ENCODE data around the gene CYP2C18.

Gene CYP2C18

DNA sequence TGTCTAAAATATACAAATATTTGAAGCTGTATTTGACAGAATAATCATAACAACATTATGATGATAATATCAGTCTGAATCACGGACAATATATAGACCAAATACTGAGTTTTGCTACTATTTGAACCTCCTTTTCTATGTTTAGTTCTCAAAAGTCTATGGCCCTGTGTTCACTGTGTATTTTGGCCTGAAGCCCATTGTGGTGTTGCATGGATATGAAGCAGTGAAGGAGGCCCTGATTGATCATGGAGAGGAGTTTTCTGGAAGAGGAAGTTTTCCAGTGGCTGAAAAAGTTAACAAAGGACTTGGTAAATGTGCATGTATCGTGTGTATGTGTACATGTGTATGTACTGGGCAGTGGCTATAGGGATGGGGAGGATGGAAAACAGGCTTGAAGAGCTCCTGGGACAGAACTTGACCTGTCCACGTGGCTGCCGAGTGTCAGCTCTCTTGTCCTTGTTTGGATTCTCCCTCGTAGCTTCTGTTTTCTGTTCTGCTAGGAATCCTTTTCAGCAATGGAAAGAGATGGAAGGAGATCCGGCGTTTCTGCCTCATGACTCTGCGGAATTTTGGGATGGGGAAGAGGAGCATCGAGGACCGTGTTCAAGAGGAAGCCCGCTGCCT is 4.2 kb downstream of the CYP2C18 start:
- no peak overlapping the region for H2BK12ac ChIP-seq (ENCODE audit: low read length)
- H3K4ac ChIP-seq (ENCODE audit: low read length) = no peak overlapping the region
- H3K36me3 ChIP-seq (replicated peaks in 1 of 2; ENCODE audit: control insufficient read depth in 2 of 2, insufficient read depth in 2 of 2, low read length in 2 of 2) = no peaks in the 10 kb centered on the region
- no peak overlapping the region for H4K91ac ChIP-seq (ENCODE audit: low read depth, low read length, poor library complexity)
- no peaks in the 10 kb centered on the region for H3K79me1 ChIP-seq (ENCODE audit: low read depth, low read length)
- peaks cover 0 to 2% of the 10 kb centered on the region in 2 donors for H3K4me1 ChIP-seq (ENCODE audit: control insufficient read depth in 2 of 2, insufficient read depth in 1 of 2, low read depth in 1 of 2, low read length in 2 of 2)
- WGBS, 2 donors (ENCODE audit: extremely low coverage in 2 of 2, insufficient read length in 2 of 2, insufficient replicate concordance in 1 of 2) = no CpG with 5 or more reads among the region's 11 CpGs
- no peak for DNase-seq (ENCODE audit: low spot score)
- H3K9me3 ChIP-seq (replicated peaks in 1 of 2; ENCODE audit: control insufficient read depth in 2 of 2, insufficient read depth in 1 of 2, low read depth in 1 of 2, low read length in 2 of 2) = no peaks in the 10 kb centered on the region
- H2BK120ac ChIP-seq (ENCODE audit: low read depth, low read length) = no peak overlapping the region
- no peak overlapping the region for H3K4me2 ChIP-seq (ENCODE audit: insufficient read depth, low read length, poor library complexity, severe bottlenecking)
- H3K14ac ChIP-seq (ENCODE audit: low read length) = no peak overlapping the region
- H3K4me3 ChIP-seq (ENCODE audit: low read length in 2 of 2) = no peak overlapping the region
- H2BK5ac ChIP-seq (ENCODE audit: low read length) = no peak overlapping the region
- no peak overlapping the region for H2AFZ ChIP-seq (ENCODE audit: low read length)
- no peak overlapping the region for H2BK15ac ChIP-seq (ENCODE audit: low read length)
- no peak overlapping the region for H4K8ac ChIP-seq (ENCODE audit: low read depth, low read length)
- H3K9ac ChIP-seq (ENCODE audit: low read depth, low read length, poor library complexity) = no peak overlapping the region
- H3K23ac ChIP-seq (ENCODE audit: low read depth, low read length, poor library complexity) = no peak overlapping the region
- H2AK5ac ChIP-seq (ENCODE audit: low read depth, low read length) = no peak overlapping the region
- no peak overlapping the region for H3K18ac ChIP-seq (ENCODE audit: low read length)
- no peaks in the 10 kb centered on the region for H3K27me3 ChIP-seq (ENCODE audit: control insufficient read depth in 3 of 3, insufficient read depth in 3 of 3, low read depth in 1 of 3, low read length in 3 of 3)
- no peak overlapping the region for H3K27ac ChIP-seq (replicated peaks; ENCODE audit: low read length)

DNA sequence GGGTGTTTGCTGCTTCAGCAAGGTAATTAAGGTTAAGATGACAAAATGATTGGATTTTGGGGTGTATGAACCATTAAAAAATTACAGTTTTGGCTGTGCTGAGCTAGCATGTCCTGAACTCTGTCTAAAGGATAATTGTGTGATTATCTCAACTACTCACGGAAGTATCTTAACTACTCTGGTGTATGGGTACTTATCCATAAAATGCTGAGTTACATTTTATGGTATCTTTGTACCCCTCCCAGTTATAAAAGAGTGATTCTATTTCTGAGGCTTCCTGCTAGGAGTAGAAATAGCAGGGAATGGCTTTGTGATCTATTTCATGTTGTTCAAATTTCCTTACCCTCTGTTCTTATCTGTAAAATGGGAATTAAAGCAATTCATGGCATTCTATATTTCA is 22.6 kb downstream of the CYP2C18 start:
- Histone ChIP-seq H3K14ac (ENCODE audit: low read length) (no peak overlapping the region), H3K27me3 (ENCODE audit: control insufficient read depth in 3 of 3, insufficient read depth in 3 of 3, low read depth in 1 of 3, low read length in 3 of 3) (no peaks in the 10 kb centered on the region), H3K18ac (ENCODE audit: low read length) (no peak overlapping the region), H3K4ac (ENCODE audit: low read length) (no peak overlapping the region), H2BK12ac (ENCODE audit: low read length) (no peak overlapping the region), H3K4me3 (ENCODE audit: low read length in 2 of 2) (no peak overlapping the region), H4K91ac (ENCODE audit: low read depth, low read length, poor library complexity) (no peak overlapping the region), H3K4me2 (ENCODE audit: insufficient read depth, low read length, poor library complexity, severe bottlenecking) (no peak overlapping the region), H3K36me3 (replicated peaks in 1 of 2; ENCODE audit: control insufficient read depth in 2 of 2, insufficient read depth in 2 of 2, low read length in 2 of 2) (no peaks in the 10 kb centered on the region), H3K79me1 (ENCODE audit: low read depth, low read length) (no peaks in the 10 kb centered on the region), H2BK120ac (ENCODE audit: low read depth, low read length) (no peak overlapping the region), H2AK5ac (ENCODE audit: low read depth, low read length) (no peak overlapping the region), H3K9me3 (replicated peaks in 1 of 2; ENCODE audit: control insufficient read depth in 2 of 2, insufficient read depth in 1 of 2, low read depth in 1 of 2, low read length in 2 of 2) (no peaks in the 10 kb centered on the region), H2AFZ (ENCODE audit: low read length) (no peak overlapping the region), H2BK15ac (ENCODE audit: low read length) (no peak overlapping the region), H3K27ac (replicated peaks; ENCODE audit: low read length) (no peak overlapping the region), H3K23ac (ENCODE audit: low read depth, low read length, poor library complexity) (no peak overlapping the region), H3K4me1 (ENCODE audit: control insufficient read depth in 2 of 2, insufficient read depth in 1 of 2, low read depth in 1 of 2, low read length in 2 of 2) (no peaks in the 10 kb centered on the region), H4K8ac (ENCODE audit: low read depth, low read length) (no peak overlapping the region), H2BK5ac (ENCODE audit: low read length) (no peak overlapping the region), H3K9ac (ENCODE audit: low read depth, low read length, poor library complexity) (no peak overlapping the region)
- no CpG with 5 or more reads among the region's 1 CpG for WGBS, 2 donors (ENCODE audit: extremely low coverage in 2 of 2, insufficient read length in 2 of 2, insufficient replicate concordance in 1 of 2)
- no peak for DNase-seq (ENCODE audit: low spot score)

DNA sequence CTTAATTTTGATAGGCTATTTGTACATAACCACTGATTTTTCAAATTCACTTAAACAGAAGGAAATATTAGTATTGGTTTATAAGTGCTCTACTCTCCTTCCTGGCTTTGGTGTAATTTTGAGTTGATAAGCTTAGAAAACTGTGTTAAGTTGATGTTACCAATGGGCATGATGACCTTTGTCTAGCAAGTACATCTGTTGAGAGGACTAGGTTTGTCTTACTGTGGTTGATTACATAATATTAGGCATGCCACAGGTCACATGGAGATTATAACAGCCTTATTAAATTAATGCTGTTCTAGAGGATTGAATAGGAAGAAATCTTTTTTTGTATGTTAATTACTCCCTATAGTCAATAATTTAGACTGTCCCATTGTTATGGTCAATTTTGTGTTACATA is 27.0 kb downstream of the CYP2C18 start:
- Histone ChIP-seq H3K4ac (ENCODE audit: low read length) (no peak overlapping the region), H2BK15ac (ENCODE audit: low read length) (no peak overlapping the region), H3K18ac (ENCODE audit: low read length) (no peak overlapping the region), H3K9me3 (replicated peaks in 1 of 2; ENCODE audit: control insufficient read depth in 2 of 2, insufficient read depth in 1 of 2, low read depth in 1 of 2, low read length in 2 of 2) (no peaks in the 10 kb centered on the region), H4K8ac (ENCODE audit: low read depth, low read length) (no peak overlapping the region), H3K4me3 (ENCODE audit: low read length in 2 of 2) (no peak overlapping the region), H2BK5ac (ENCODE audit: low read length) (no peak overlapping the region), H3K9ac (ENCODE audit: low read depth, low read length, poor library complexity) (no peak overlapping the region), H3K4me2 (ENCODE audit: insufficient read depth, low read length, poor library complexity, severe bottlenecking) (no peak overlapping the region), H4K91ac (ENCODE audit: low read depth, low read length, poor library complexity) (no peak overlapping the region), H2BK120ac (ENCODE audit: low read depth, low read length) (no peak overlapping the region), H3K14ac (ENCODE audit: low read length) (no peak overlapping the region), H2AK5ac (ENCODE audit: low read depth, low read length) (no peak overlapping the region), H3K36me3 (replicated peaks in 1 of 2; ENCODE audit: control insufficient read depth in 2 of 2, insufficient read depth in 2 of 2, low read length in 2 of 2) (no peaks in the 10 kb centered on the region), H3K27ac (replicated peaks; ENCODE audit: low read length) (no peak overlapping the region), H3K27me3 (ENCODE audit: control insufficient read depth in 3 of 3, insufficient read depth in 3 of 3, low read depth in 1 of 3, low read length in 3 of 3) (no peaks in the 10 kb centered on the region), H2AFZ (ENCODE audit: low read length) (no peak overlapping the region), H3K79me1 (ENCODE audit: low read depth, low read length) (no peaks in the 10 kb centered on the region), H3K4me1 (ENCODE audit: control insufficient read depth in 2 of 2, insufficient read depth in 1 of 2, low read depth in 1 of 2, low read length in 2 of 2) (no peaks in the 10 kb centered on the region), H2BK12ac (ENCODE audit: low read length) (no peak overlapping the region), H3K23ac (ENCODE audit: low read depth, low read length, poor library complexity) (no peak overlapping the region)
- DNase-seq (ENCODE audit: low spot score) = no peak

DNA sequence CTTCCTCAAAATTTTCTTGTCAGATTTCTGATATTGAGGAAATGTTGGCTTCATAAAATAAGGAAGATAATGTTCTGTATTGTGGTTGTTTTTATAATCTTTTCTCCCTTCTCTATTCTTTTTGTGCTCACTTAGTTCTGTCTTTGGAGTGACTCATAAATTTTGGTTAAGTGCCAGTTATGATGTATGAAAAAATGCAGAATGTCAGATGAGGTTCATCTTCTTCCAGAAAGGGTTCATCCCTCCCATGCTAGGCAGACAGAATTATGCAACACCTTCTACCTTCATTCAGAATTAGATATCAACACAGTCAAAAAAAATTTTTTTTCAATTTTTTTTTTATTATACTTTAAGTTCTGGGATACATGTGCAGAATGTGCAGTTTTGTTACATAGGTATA is 42.3 kb downstream of the CYP2C18 start:
- no peaks in the 10 kb centered on the region for H3K27me3 ChIP-seq (ENCODE audit: control insufficient read depth in 3 of 3, insufficient read depth in 3 of 3, low read depth in 1 of 3, low read length in 3 of 3)
- H3K27ac ChIP-seq (replicated peaks; ENCODE audit: low read length) = no peak overlapping the region
- H2BK15ac ChIP-seq (ENCODE audit: low read length) = no peak overlapping the region
- H3K4me1 ChIP-seq (ENCODE audit: control insufficient read depth in 2 of 2, insufficient read depth in 1 of 2, low read depth in 1 of 2, low read length in 2 of 2) = no peaks in the 10 kb centered on the region
- no peaks in the 10 kb centered on the region for H3K36me3 ChIP-seq (replicated peaks in 1 of 2; ENCODE audit: control insufficient read depth in 2 of 2, insufficient read depth in 2 of 2, low read length in 2 of 2)
- no peak overlapping the region for H3K14ac ChIP-seq (ENCODE audit: low read length)
- H4K8ac ChIP-seq (ENCODE audit: low read depth, low read length) = no peak overlapping the region
- no peak overlapping the region for H2BK12ac ChIP-seq (ENCODE audit: low read length)
- no peak overlapping the region for H3K4ac ChIP-seq (ENCODE audit: low read length)
- no peak overlapping the region for H2BK5ac ChIP-seq (ENCODE audit: low read length)
- no peak overlapping the region for H3K18ac ChIP-seq (ENCODE audit: low read length)
- no peak overlapping the region for H3K23ac ChIP-seq (ENCODE audit: low read depth, low read length, poor library complexity)
- H2AFZ ChIP-seq (ENCODE audit: low read length) = no peak overlapping the region
- no peak overlapping the region for H3K4me3 ChIP-seq (ENCODE audit: low read length in 2 of 2)
- H3K9ac ChIP-seq (ENCODE audit: low read depth, low read length, poor library complexity) = no peak overlapping the region
- no peak overlapping the region for H4K91ac ChIP-seq (ENCODE audit: low read depth, low read length, poor library complexity)
- no peak overlapping the region for H3K4me2 ChIP-seq (ENCODE audit: insufficient read depth, low read length, poor library complexity, severe bottlenecking)
- no peak overlapping the region for H2AK5ac ChIP-seq (ENCODE audit: low read depth, low read length)
- no peak overlapping the region for H2BK120ac ChIP-seq (ENCODE audit: low read depth, low read length)
- H3K9me3 ChIP-seq (replicated peaks in 1 of 2; ENCODE audit: control insufficient read depth in 2 of 2, insufficient read depth in 1 of 2, low read depth in 1 of 2, low read length in 2 of 2) = peaks cover 0 to 2% of the 10 kb centered on the region in 2 donors
- no peaks in the 10 kb centered on the region for H3K79me1 ChIP-seq (ENCODE audit: low read depth, low read length)
- no peak for DNase-seq (ENCODE audit: low spot score)
